Testis (tissue), 3 donors: ENCODE results near the gene MORC2. TPM values are rescaled to one million over a fixed set of nuclear protein-coding genes. Genes with fewer than 3 reads are reported as not detected.

Experiments used
- DNase-seq: peaks from one replicate; pipeline ENCODE4 v3.0.0-alpha.2; 2019
- H3K27ac ChIP-seq, 2 donors: fragments of 200-600 bp; sonication (generic); one replicate each; pipeline ENCODE4 v1.5.1; 2019
- H3K27me3 ChIP-seq: fragments of 200-600 bp; sonication (generic); one replicate; pipeline ENCODE4 v1.5.1; 2019
- H3K36me3 ChIP-seq: fragments of 200-600 bp; sonication (generic); one replicate; pipeline ENCODE4 v1.5.1; 2017; ENCODE audit warnings: low read depth; ENCODE audit errors: missing control alignments
- H3K4me1 ChIP-seq: fragments of 200-600 bp; sonication (generic); one replicate; pipeline ENCODE4 v1.5.1; 2019
- H3K4me3 ChIP-seq, 2 donors: fragments of 200-600 bp; sonication (generic); one replicate each; pipeline ENCODE4 v1.5.1; 2017 to 2019
- H3K9me3 ChIP-seq: fragments of 200-600 bp; sonication (generic); one replicate; pipeline ENCODE4 v1.5.1; 2017
- CTCF ChIP-seq, 3 experiments: fragments of 450-650 bp in 2 of 3; fragments of 200-600 bp in 1 of 3; sonication (generic) in 1 of 3; IDR thresholded peaks; one replicate each; pipeline ENCODE4 v1.5.1; 2016 to 2019; ENCODE audit warnings: antibody characterized with exemption in 3 of 3, mild to moderate bottlenecking in 2 of 3, moderate library complexity in 1 of 3
- POLR2A ChIP-seq: fragments of 450-650 bp; IDR thresholded peaks from one replicate; pipeline ENCODE4 v1.6.1; 2017; ENCODE audit warnings: antibody characterized with exemption, mild to moderate bottlenecking, moderate library complexity
- WGBS, 2 donors: methylation state at CpG; one replicate each; pipeline ENCODE4 v1.1.5; 2018; 5-methylcytosine and 5-hydroxymethylcytosine counted together
- intact Hi-C: fragments of 100-400 bp; cut with DNase I; formaldehyde crosslinking; loops from one replicate; pipeline ENCODE4 v1.15.1; 2023; ENCODE audit warnings: low total_unique reads
- polyA plus RNA-seq: library from polyadenylated mRNA; stranded (reverse); fragments of 350-450 nt; fragmentation: Illumina TruSeq; extraction: RNeasy Lipid Tissue Mini Kit (QIAGEN cat#74804); gene quantifications from one replicate; pipeline ENCODE4 v1.2.3, GENCODE V29; 2014; ENCODE audit warnings: low read depth, low replicate concordance; ENCODE audit not compliant: insufficient read depth
- total RNA-seq, 2 donors: library from RNA; depleted of rRNA; stranded (reverse); fragments of >200 nt; gene quantifications; one replicate each; pipeline ENCODE4 v1.2.3, GENCODE V29; 2016

MORC2 gene
- total and polyA plus RNA-seq, 3 donors from 2014 or later, result 64.8 to 81.0 (median 65.5) TPM

GRCh38 chr22:30887861-30888260 lies 80.7 kb downstream of the MORC2 start:
- no peak overlapping the region for H3K4me3 ChIP-seq
- no peaks in the 10 kb centered on the region for H3K4me1 ChIP-seq
- intact Hi-C loops, result no loop called here
- TF ChIP-seq POLR2A (no peak), CTCF (IDR thresholded peaks at IDR 0.05) (no peak)
- H3K27me3 ChIP-seq, result no peaks in the 10 kb centered on the region
- DNase-seq, result no peak
- H3K27ac ChIP-seq, result no peak overlapping the region
- WGBS, 2 donors, result 91 to 95% methylated on average over 5 of the region's 5 CpGs
- H3K9me3 ChIP-seq, result no peaks in the 10 kb centered on the region
- H3K36me3 ChIP-seq, result no peaks in the 10 kb centered on the region

- TF ChIP-seq POLR2A (no peak), CTCF (IDR thresholded peaks at IDR 0.05) (no peak)
- 93 to 94% methylated on average over 6 to 11 of the region's 11 CpGs for WGBS, 2 donors
- H3K27me3 ChIP-seq, result no peaks in the 10 kb centered on the region
- H3K9me3 ChIP-seq, result no peaks in the 10 kb centered on the region
- no peaks in the 10 kb centered on the region for H3K4me1 ChIP-seq
- no peak overlapping the region for H3K4me3 ChIP-seq
- intact Hi-C loops, result no loop called here
- no peak overlapping the region for H3K27ac ChIP-seq
- no peaks in the 10 kb centered on the region for H3K36me3 ChIP-seq
- DNase-seq, result no peak
Observed at GRCh38 chr22:30887453-30887852, 81.1 kb downstream of the MORC2 start.

- H3K9me3 ChIP-seq, result no peaks in the 10 kb centered on the region
- H3K27me3 ChIP-seq, result no peaks in the 10 kb centered on the region
- no peak for DNase-seq
- peaks cover 11% of the 10 kb centered on the region for H3K4me1 ChIP-seq
- 93 to 96% methylated on average over 3 to 9 of the region's 9 CpGs for WGBS, 2 donors
- TF ChIP-seq CTCF (IDR thresholded peaks at IDR 0.05) (no peak), POLR2A (no peak)
- no peak overlapping the region for H3K4me3 ChIP-seq
- H3K27ac ChIP-seq, result no peak overlapping the region
- H3K36me3 ChIP-seq, result no peaks in the 10 kb centered on the region
- intact Hi-C loops, result no loop called here
Observed at GRCh38 chr22:30885591-30885990, 83.0 kb downstream of the MORC2 start.

- Histone ChIP-seq H3K9me3 (no peaks in the 10 kb centered on the region), H3K4me1 (peaks cover 11% of the 10 kb centered on the region), H3K27ac (no peak overlapping the region), H3K36me3 (no peaks in the 10 kb centered on the region), H3K27me3 (no peaks in the 10 kb centered on the region), H3K4me3 (no peak overlapping the region)
- 90 to 100% methylated on average over 4 to 5 of the region's 5 CpGs for WGBS, 2 donors
- intact Hi-C loops, result no loop called here
- no peak for DNase-seq
- TF ChIP-seq CTCF (IDR thresholded peaks at IDR 0.05), result no peak
- TF ChIP-seq POLR2A, result no peak
Observed at GRCh38 chr22:30885001-30885366, 83.6 kb downstream of the MORC2 start.

- Histone ChIP-seq H3K4me1 (peaks cover 11% of the 10 kb centered on the region), H3K4me3 (no peak overlapping the region), H3K36me3 (no peaks in the 10 kb centered on the region), H3K27ac (no peak overlapping the region), H3K9me3 (no peaks in the 10 kb centered on the region), H3K27me3 (no peaks in the 10 kb centered on the region)
- DNase-seq, result no peak
- intact Hi-C loops, result no loop called here
- TF ChIP-seq CTCF (IDR thresholded peaks at IDR 0.05) (no peak), POLR2A (no peak)
- WGBS, 2 donors, result 90 to 100% methylated on average over 4 to 17 of the region's 18 CpGs
Observed at GRCh38 chr22:30884211-30885000, 84.2 kb downstream of the MORC2 start.
